HG03460 (cell line): ENCODE measurements around the gene DSTN.

ENCODE experiments used
- ATAC-seq: cut with Tn5 transposase; IDR thresholded peaks from one replicate; pipeline ENCODE4 v1.9.1; 2021; ENCODE audit not compliant: unreplicated experiment

DSTN gene

GRCh38 chr20:17569616-17570346 is at the start of gene DSTN:
Gene DSTN (plus strand): TSS chr20:17570075. CDS start chr20:17570209, 134 bp downstream.
- ATAC-seq, result peak; percentile 86

DNA sequence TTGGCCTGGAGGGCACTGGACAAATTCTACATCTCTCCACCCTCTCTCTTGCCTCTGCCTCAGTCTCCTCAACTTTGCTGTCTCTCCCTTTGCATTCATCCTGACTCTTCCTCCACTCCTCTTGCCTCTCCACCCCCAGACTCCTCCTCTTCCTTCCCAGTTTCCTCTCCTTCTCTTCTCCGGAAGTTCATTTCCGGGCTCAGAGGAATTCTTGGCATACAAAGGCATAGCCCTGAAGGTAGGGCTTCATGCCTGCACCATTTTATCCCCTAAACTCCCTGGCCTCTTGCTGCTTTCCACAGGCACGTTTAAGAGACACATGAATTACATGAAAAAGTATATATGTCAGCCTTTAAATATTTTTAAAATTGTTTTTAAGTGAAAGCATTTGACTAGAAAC is 49.3 kb upstream of the DSTN start:
- no peak for ATAC-seq

DNA sequence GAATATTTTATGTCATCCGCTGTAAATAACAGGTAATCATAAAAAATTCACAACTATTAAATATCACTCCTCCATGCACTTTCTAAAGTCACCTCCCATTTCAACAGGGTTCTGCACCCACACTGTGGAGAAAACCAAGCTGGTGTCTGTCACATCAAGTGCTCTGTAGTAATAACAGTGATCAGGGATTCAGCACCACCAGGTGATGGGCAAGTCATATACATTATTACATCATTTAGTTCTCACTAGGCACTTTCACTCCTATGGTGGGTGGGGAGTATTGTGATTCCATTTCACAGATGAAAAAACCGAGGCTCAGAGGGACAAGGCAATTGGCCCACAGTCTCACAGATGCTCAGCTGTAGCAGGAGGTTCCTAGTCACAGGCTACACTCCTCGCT is 47.3 kb upstream of the DSTN start:
- ATAC-seq, result no peak

GRCh38 chr20:17523326-17523725 is 46.5 kb upstream of the DSTN start:
- ATAC-seq, result no peak

DNA sequence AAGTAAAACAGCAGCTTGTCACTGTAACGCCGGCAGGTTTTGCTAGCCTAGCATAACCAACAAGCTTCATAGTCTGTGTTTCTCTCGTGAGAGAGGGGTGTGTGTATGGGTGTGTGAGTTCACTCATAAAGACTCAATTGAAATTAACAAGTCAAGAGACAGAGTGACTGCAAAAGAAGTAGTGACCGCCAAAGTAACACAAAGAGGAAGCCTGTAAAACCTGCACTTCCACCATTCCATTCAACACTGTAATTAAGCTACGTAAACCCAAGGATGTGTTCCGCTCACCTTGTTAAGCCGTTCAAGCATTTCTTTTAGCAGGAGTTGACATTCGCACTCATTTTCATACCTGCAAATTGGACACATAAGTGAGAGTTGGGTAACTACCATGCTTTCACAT is 45.3 kb upstream of the DSTN start:
- no peak for ATAC-seq

GRCh38 chr20:17525132-17525531 is 44.7 kb upstream of the DSTN start:
- ATAC-seq, result no peak

DNA sequence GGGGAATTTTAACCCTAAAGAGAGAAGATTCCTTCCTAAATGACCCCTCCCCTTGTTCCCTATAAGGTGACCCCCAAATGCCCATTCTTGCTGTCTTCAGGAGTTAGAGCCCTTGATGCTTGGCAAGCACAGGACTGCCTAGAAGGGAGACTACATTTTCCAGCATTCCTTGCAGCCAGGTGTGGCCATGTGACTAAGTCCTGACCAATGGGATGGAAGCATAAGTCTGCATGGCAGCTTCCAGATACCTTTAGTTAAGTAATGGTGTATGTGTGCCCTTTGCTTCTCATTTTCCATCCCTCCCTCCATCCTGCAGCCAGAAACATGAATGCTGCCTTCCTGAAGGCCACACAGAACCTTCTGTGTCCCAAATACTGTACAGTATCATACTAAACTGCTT is 44.2 kb upstream of the DSTN start:
- ATAC-seq, result no peak

DNA sequence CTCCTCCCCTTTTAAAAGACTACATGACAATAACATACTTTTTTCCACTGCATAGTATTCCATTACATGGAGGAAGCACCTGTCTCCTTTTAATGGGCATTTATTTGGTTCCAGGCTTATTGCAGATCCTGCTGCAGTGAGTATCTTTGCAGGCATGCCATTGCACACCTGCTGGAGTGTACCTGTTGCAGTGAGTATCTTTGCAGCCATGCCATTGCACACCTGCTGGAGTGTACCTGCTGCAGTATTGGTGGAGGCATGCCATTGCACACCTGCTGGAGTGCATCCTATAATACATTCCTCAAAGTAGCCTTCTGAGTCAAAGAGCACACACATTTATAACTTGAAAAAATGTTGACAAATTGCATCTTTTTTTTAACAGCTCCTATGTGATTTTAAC is 40.3 kb upstream of the DSTN start:
- ATAC-seq, result no peak

DNA sequence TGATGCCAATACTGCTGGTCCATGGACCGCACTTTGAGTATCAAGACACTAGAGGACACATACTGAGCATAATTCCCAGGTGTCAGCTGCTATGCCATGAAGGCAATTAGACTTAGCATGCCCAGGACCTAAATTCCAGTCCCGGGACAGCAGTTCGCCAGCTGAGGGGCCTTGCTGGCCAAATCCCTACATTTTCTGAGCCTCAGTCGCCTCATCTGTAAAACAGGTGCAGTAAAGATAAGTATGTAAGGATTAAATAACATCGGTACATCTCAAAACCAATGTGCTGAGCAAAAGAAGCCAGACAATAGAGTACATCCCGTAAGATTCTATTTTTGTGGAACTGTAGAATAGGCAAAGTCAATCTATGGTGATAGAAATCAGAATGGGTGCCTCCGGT is 39.7 kb upstream of the DSTN start:
- no peak for ATAC-seq

- ATAC-seq, result no peak
These were observed 38.9 kb upstream of the DSTN start, which contains the start of gene BFSP1 for GRCh38 chr20:17530716-17531664. Gene BFSP1 (minus strand): TSS chr20:17531379. CDS start chr20:17531329, 50 bp downstream.

GRCh38 chr20:17531665-17532025 is 38.2 kb upstream of the DSTN start:
- ATAC-seq, result no peak

DNA sequence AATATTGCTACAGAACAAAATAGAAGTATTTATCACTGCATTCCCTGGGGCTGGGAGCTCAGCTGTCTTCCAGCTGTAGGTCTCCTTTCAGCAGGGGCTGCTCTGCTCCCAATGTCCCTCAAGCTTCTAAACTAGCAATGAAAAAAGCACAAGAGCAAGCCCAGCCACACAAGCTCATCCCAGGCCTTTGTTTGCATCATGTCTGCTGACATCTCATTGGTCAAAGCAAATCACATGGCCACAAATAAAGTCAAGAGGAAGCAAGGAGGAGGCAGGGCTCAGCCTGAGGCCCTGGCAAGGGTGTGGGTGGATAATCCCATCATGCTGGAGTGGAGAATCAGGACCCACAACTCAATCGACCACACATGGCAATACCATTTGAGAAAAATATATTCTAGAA is 36.5 kb upstream of the DSTN start:
- ATAC-seq, result no peak

- no peak for ATAC-seq
These were observed 35.8 kb upstream of the DSTN start for GRCh38 chr20:17534077-17534476.

GRCh38 chr20:17536944-17537444 is 32.9 kb upstream of the DSTN start:
- peak; percentile 73 for ATAC-seq

DNA sequence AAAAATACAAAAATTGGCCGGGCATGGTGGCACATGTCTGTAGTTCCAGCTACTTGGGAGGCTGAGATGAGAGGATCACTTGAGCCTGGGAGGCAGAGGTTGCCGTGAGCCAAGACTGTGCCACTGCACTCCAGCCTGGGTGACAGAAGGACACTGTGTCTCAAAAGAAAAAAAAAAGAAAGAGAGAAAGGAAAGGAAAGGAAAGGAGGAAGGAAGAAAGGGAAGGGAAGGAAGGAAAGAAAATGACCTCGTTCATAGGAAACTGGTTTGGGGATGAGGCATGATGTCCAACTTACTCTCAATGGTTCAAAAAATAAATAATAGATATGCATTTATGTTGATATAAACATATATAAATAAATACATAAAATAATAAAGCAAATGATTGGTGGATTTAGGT is 31.9 kb upstream of the DSTN start:
- ATAC-seq, result no peak

DNA sequence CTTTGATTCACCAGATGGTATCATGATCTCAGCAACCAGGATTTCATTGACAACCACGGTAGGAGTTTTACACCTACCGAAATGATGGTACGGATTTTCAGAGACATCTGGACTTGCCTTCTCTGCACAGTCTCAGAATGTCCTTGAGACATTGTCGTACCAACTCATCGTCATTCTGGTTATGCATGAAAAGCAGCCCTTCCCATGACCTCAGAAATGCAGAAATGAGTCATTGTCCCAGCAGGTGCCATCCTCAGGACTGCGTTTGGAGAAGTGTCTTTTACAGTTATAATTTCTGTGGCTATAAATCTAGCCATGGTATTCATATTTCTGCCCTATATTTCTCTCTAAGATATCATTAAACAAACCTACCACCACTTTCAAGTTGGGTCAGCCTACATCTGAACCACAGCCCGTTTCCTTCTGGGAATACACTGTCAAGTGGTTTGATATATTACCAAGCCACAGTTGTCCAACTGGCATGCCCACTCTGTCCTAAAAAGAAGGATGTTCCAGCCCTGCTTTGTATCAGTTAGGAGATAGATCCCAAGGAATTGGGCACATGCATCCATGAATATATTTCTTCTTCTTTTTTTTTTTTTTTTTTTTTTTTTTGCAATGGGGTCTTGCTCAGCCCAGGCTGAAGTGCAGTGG is 31.2 kb upstream of the DSTN start:
- no peak for ATAC-seq

DNA sequence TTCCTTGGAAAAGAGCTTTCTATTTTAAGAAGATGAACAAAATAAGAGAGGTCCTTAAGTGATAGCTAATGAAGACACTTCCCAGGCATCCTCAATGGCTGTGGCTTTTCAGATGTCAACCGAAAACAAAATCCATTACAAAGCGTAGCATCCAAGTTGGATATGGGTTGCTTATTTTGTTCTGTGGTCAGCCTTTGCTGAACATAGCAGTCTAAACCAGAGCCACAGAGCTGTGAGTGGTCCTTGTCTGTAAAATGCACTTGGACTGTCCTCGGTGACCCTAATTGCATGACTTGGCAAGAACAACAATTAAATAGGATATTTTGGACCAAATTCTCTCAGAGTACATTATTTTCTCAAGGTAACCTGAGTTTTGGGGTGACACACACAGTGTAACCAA is 28.3 kb upstream of the DSTN start:
- no peak for ATAC-seq

- ATAC-seq, result no peak
These were observed 27.9 kb upstream of the DSTN start for GRCh38 chr20:17541996-17542395.

GRCh38 chr20:17542481-17542880 is 27.4 kb upstream of the DSTN start:
- no peak for ATAC-seq

GRCh38 chr20:17542993-17543412 is 26.9 kb upstream of the DSTN start:
- no peak for ATAC-seq

- ATAC-seq, result no peak
These were observed 26.2 kb upstream of the DSTN start for GRCh38 chr20:17543531-17544131.
